Spinal cord (tissue), 10 donors: Measurements from ENCODE around the gene ATAD3B. TPM values are rescaled to one million over a fixed set of nuclear protein-coding genes. Genes with fewer than 3 reads are reported as not detected.

Experiments
- DNase-seq, 6 donors: peaks; one replicate each; pipeline versions ENCODE4 v3.0.0 to v3.0.0-alpha.2; 2013 to 2015; ENCODE audit warnings: low spot score in 6 of 6, low read depth in 4 of 6
- H3K27ac ChIP-seq: one replicate; pipeline ENCODE4 v1.5.1; 2013; ENCODE audit warnings: low read depth, low read length, control low read depth
- H3K27me3 ChIP-seq: one replicate; pipeline ENCODE4 v1.6.1; 2013; ENCODE audit warnings: low read length; ENCODE audit not compliant: control insufficient read depth, insufficient read depth
- H3K36me3 ChIP-seq: one replicate; pipeline ENCODE4 v1.6.1; 2013; ENCODE audit warnings: low read length; ENCODE audit not compliant: control insufficient read depth, insufficient read depth
- H3K4me1 ChIP-seq: one replicate; pipeline ENCODE4 v1.6.1; 2013; ENCODE audit warnings: low read length; ENCODE audit not compliant: control insufficient read depth, insufficient read depth
- H3K4me3 ChIP-seq: one replicate; pipeline ENCODE4 v1.5.1; 2013; ENCODE audit warnings: low read depth, low read length, control low read depth
- H3K9me3 ChIP-seq: one replicate; pipeline ENCODE4 v1.6.1; 2013; ENCODE audit warnings: low read length; ENCODE audit not compliant: control insufficient read depth, insufficient read depth
- WGBS: methylation state at CpG from one replicate; pipeline ENCODE4 v1.1.5; 2013; ENCODE audit warnings: missing lambda C conversion rate; ENCODE audit not compliant: insufficient coverage; 5-methylcytosine and 5-hydroxymethylcytosine counted together
- polyA plus RNA-seq, 2 donors: library from polyadenylated mRNA; unstranded; fragments of 120-200 nt; gene quantifications; one replicate each; pipeline ENCODE4 v1.2.1, GENCODE V29; 2013; ENCODE audit not compliant: insufficient read length in 2 of 2
- total RNA-seq, 2 donors: library from RNA; depleted of rRNA in 1 of 2; stranded (reverse); fragments of 120-200 nt in 1 of 2; fragments of >200 nt in 1 of 2; gene quantifications; one replicate each; pipeline versions ENCODE4 v1.2.3 to v1.2.4, GENCODE V29; 2013 to 2014
- donor health status: healthy.

Gene ATAD3B
- total and polyA plus RNA-seq, 4 donors, result 9.8 to 37.8 (median 19.1) TPM

GRCh38 chr1:1541956-1542765 lies 70.6 kb downstream of the ATAD3B start:
- Histone ChIP-seq H3K27ac (no peak overlapping the region), H3K9me3 (no peaks in the 10 kb centered on the region), H3K4me3 (no peak overlapping the region), H3K36me3 (peaks cover 82% of the 10 kb centered on the region), H3K27me3 (no peaks in the 10 kb centered on the region), H3K4me1 (peaks cover 28% of the 10 kb centered on the region)
- DNase-seq, result no peak
- 85% methylated on average over 32 of the region's 37 CpGs for WGBS

DNA sequence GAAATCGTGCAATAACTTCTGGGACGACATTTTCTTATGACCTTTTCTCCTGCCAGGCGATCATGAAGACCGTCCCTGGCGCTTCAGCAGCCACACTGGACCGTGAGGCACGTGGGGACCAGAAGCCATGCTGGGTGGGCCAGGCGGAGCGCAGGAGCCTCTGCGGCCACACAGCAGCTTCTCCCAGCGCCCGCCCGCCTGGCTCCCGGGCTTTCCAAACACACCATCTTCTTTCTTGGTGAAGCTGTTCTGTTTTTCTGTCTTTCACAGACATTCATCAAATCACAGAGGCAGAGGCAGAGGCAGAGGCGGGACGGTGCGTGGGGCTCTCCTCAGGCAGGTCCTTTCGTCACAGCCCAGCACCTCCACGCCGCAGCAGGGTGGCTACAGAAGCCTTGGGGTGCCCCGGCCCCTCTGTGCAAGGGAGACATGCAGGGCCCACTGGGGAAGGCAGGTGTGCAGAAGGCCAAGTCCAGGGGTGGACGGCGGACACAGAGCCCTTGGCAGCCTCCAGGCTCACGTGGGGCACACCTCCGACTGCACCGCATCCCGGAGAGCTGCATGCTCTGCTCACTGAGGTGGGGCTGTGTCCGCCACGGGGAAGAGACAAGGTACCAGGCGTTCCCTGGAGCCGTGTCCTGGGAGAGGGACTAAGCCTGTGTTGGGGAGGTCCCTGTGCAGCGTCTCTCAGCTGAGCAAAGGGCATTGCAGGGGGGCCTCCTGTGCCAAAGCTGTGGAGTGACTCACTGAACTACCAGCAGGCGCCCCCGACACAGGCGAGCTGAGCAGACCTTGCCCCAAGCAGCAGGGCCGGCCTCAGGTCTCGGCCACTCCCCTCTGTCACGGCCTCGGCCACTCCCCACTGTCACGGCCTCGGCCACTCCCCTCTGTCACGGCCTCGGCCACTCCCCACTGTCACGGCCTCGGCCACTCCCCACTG lies 71.5 kb downstream of the ATAD3B start:
- Histone ChIP-seq H3K4me3 (no peak overlapping the region), H3K4me1 (peaks cover 28% of the 10 kb centered on the region), H3K36me3 (peaks cover 82% of the 10 kb centered on the region), H3K27ac (no peak overlapping the region), H3K27me3 (no peaks in the 10 kb centered on the region), H3K9me3 (no peaks in the 10 kb centered on the region)
- WGBS, result 90% methylated on average over 39 of the region's 45 CpGs
- no peak for DNase-seq

DNA sequence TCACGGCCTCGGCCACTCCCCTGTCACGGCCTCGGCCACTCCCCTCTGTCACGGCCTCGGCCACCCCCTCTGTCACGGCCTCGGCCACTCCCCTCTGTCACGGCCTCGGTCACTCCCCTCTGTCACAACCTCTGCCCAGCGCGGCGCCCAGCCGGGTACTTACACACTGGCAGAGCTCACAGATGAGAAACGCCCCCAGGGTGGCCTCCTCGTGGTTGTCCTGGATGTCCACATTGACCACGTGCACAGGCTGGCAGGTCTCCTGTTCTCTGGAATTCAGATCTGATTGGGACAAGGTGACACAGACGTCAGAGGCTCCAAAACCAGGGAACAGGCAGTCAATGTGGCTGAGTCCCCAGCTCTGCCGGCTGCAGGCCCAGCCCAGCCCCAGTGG lies 72.1 kb downstream of the ATAD3B start:
- H3K27me3 ChIP-seq, result no peaks in the 10 kb centered on the region
- DNase-seq, result no peak
- H3K9me3 ChIP-seq, result no peaks in the 10 kb centered on the region
- H3K36me3 ChIP-seq, result peaks cover 82% of the 10 kb centered on the region
- WGBS, result 89% methylated on average over 19 of the region's 19 CpGs
- peaks cover 22% of the 10 kb centered on the region for H3K4me1 ChIP-seq
- no peak overlapping the region for H3K27ac ChIP-seq
- H3K4me3 ChIP-seq, result no peak overlapping the region

- Histone ChIP-seq H3K36me3 (peaks cover 75% of the 10 kb centered on the region), H3K27me3 (no peaks in the 10 kb centered on the region), H3K9me3 (no peaks in the 10 kb centered on the region), H3K4me3 (no peak overlapping the region), H3K4me1 (peaks cover 15% of the 10 kb centered on the region), H3K27ac (no peak overlapping the region)
- WGBS, result 95% methylated on average over 8 of the region's 10 CpGs
- DNase-seq, result no peak
These were observed 73.0 kb downstream of the ATAD3B start for GRCh38 chr1:1544544-1544943.

Other genes starting within 250 kb of the ATAD3B start
- 10 to 100 TPM; 31.0 to 86.7 TPM for gene SDF4, start 239.8 kb upstream of the ATAD3B start, total RNA-seq
- gene SDF4, start 239.8 kb upstream of the ATAD3B start, polyA plus RNA-seq, result 100 to 1,000 TPM; 125 to 160 TPM
- 10 to 100 TPM; 11.5 to 30.4 TPM for gene B3GALT6, start 239.5 kb upstream of the ATAD3B start, total RNA-seq
- gene B3GALT6, start 239.5 kb upstream of the ATAD3B start, polyA plus RNA-seq, result 10 to 100 TPM; 39.7 to 40.1 TPM
- 10 to 100 TPM in 1 of 2 donors, 1 to 10 TPM in 1; 2.7 to 10.4 TPM for gene C1QTNF12, start 225.0 kb upstream of the ATAD3B start, total RNA-seq
- 1 to 10 TPM; 1.4 to 5.7 TPM for gene C1QTNF12, start 225.0 kb upstream of the ATAD3B start, polyA plus RNA-seq
- 10 to 100 TPM; 26.4 to 42.4 TPM for gene UBE2J2, start 197.9 kb upstream of the ATAD3B start, total RNA-seq
- gene UBE2J2, start 197.9 kb upstream of the ATAD3B start, polyA plus RNA-seq, result 10 to 100 TPM; 65.6 to 82.9 TPM
- gene SCNN1D, start 191.3 kb upstream of the ATAD3B start, total RNA-seq, result 10 to 100 TPM in 1 of 2 donors, 1 to 10 TPM in 1; 2.2 to 10.3 TPM
- gene SCNN1D, start 191.3 kb upstream of the ATAD3B start, polyA plus RNA-seq, result 10 to 100 TPM; 16.8 to 24.5 TPM
- 10 to 100 TPM; 58.7 to 70.6 TPM for gene ACAP3, start 163.8 kb upstream of the ATAD3B start, total RNA-seq
- gene ACAP3, start 163.8 kb upstream of the ATAD3B start, polyA plus RNA-seq, result 100 to 1,000 TPM; 222 to 265 TPM
- 10 to 100 TPM in 1 of 2 donors, 1 to 10 TPM in 1; 6.2 to 14.2 TPM for gene PUSL1, start 163.2 kb upstream of the ATAD3B start, total RNA-seq
- gene PUSL1, start 163.2 kb upstream of the ATAD3B start, polyA plus RNA-seq, result 10 to 100 TPM; 16.0 to 17.7 TPM
- 10 to 100 TPM; 39.8 to 82.5 TPM for gene INTS11, start 147.1 kb upstream of the ATAD3B start, total RNA-seq
- 100 to 1,000 TPM; 146 to 206 TPM for gene INTS11, start 147.1 kb upstream of the ATAD3B start, polyA plus RNA-seq
- gene CPTP, start 147.0 kb upstream of the ATAD3B start, total RNA-seq, result 10 to 100 TPM in 1 of 2 donors, 1 to 10 TPM in 1; 9.6 to 18.8 TPM
- 10 to 100 TPM; 31.8 to 32.0 TPM for gene CPTP, start 147.0 kb upstream of the ATAD3B start, polyA plus RNA-seq
- gene TAS1R3, start 140.5 kb upstream of the ATAD3B start, total RNA-seq, result under 1 TPM; 0.10 to 0.44 TPM
- gene TAS1R3, start 140.5 kb upstream of the ATAD3B start, polyA plus RNA-seq, result under 1 TPM; 0.86 to 0.98 TPM
- 10 to 100 TPM; 35.7 to 68.7 TPM for gene DVL1, start 122.3 kb upstream of the ATAD3B start, total RNA-seq
- gene DVL1, start 122.3 kb upstream of the ATAD3B start, polyA plus RNA-seq, result 10 to 100 TPM; 82.7 to 87.1 TPM
- gene MXRA8, start 113.2 kb upstream of the ATAD3B start, total RNA-seq, result 100 to 1,000 TPM in 1 of 2 donors, 10 to 100 TPM in 1; 40.6 to 212 TPM
- gene MXRA8, start 113.2 kb upstream of the ATAD3B start, polyA plus RNA-seq, result 100 to 1,000 TPM in 1 of 2 donors, 10 to 100 TPM in 1; 48.1 to 106 TPM
- 100 to 1,000 TPM in 1 of 2 donors, 10 to 100 TPM in 1; 41.4 to 105 TPM for gene AURKAIP1, start 96.6 kb upstream of the ATAD3B start, total RNA-seq
- gene AURKAIP1, start 96.6 kb upstream of the ATAD3B start, polyA plus RNA-seq, result 100 to 1,000 TPM; 124 to 130 TPM
- gene CCNL2, start 72.4 kb upstream of the ATAD3B start, total RNA-seq, result 100 to 1,000 TPM; 148 to 178 TPM
- gene CCNL2, start 72.4 kb upstream of the ATAD3B start, polyA plus RNA-seq, result 100 to 1,000 TPM; 214 to 303 TPM
- gene MRPL20, start 64.5 kb upstream of the ATAD3B start, total RNA-seq, result 100 to 1,000 TPM in 1 of 2 donors, 10 to 100 TPM in 1; 56.9 to 117 TPM
- 100 to 1,000 TPM; 108 to 119 TPM for gene MRPL20, start 64.5 kb upstream of the ATAD3B start, polyA plus RNA-seq
- 1 to 10 TPM; 1.8 to 6.7 TPM for gene ANKRD65, start 50.5 kb upstream of the ATAD3B start, total RNA-seq
- 10 to 100 TPM; 10.6 to 10.8 TPM for gene ANKRD65, start 50.5 kb upstream of the ATAD3B start, polyA plus RNA-seq
- 10 to 100 TPM; 11.4 to 34.5 TPM for gene VWA1, start 36.1 kb upstream of the ATAD3B start, total RNA-seq
- 10 to 100 TPM; 53.0 to 67.0 TPM for gene VWA1, start 36.1 kb upstream of the ATAD3B start, polyA plus RNA-seq
- under 1 TPM; 0.10 to 0.72 TPM for gene ATAD3C, start 22.1 kb upstream of the ATAD3B start, total RNA-seq
- 1 to 10 TPM in 1 of 2 donors, under 1 TPM in 1; 0.68 to 2.3 TPM for gene ATAD3C, start 22.1 kb upstream of the ATAD3B start, polyA plus RNA-seq
- 10 to 100 TPM in 1 of 2 donors, 1 to 10 TPM in 1; 9.0 to 22.0 TPM for gene ATAD3A, start 40.4 kb downstream of the ATAD3B start, total RNA-seq
- gene ATAD3A, start 40.4 kb downstream of the ATAD3B start, polyA plus RNA-seq, result 10 to 100 TPM; 33.0 to 45.7 TPM
- 10 to 100 TPM; 10.2 to 12.3 TPM for gene TMEM240, start 68.9 kb downstream of the ATAD3B start, total RNA-seq
- gene TMEM240, start 68.9 kb downstream of the ATAD3B start, polyA plus RNA-seq, result 10 to 100 TPM; 43.5 to 47.7 TPM
- 10 to 100 TPM; 42.1 to 54.3 TPM for gene SSU72, start 103.1 kb downstream of the ATAD3B start, total RNA-seq
- 100 to 1,000 TPM; 112 to 121 TPM for gene SSU72, start 103.1 kb downstream of the ATAD3B start, polyA plus RNA-seq
- 1 to 10 TPM; 4.8 to 6.0 TPM for gene FNDC10, start 128.4 kb downstream of the ATAD3B start, total RNA-seq
- gene FNDC10, start 128.4 kb downstream of the ATAD3B start, polyA plus RNA-seq, result 10 to 100 TPM; 43.6 to 44.0 TPM
- gene MIB2, start 143.7 kb downstream of the ATAD3B start, total RNA-seq, result 10 to 100 TPM; 27.0 to 72.2 TPM
- gene MIB2, start 143.7 kb downstream of the ATAD3B start, polyA plus RNA-seq, result 100 to 1,000 TPM in 1 of 2 donors, 10 to 100 TPM in 1; 83.3 to 100 TPM
- 10 to 100 TPM in 1 of 2 donors, 1 to 10 TPM in 1; 5.9 to 13.2 TPM for gene MMP23B, start 160.4 kb downstream of the ATAD3B start, total RNA-seq
- gene MMP23B, start 160.4 kb downstream of the ATAD3B start, polyA plus RNA-seq, result 1 to 10 TPM; 2.6 to 8.5 TPM
- 10 to 100 TPM in 1 of 2 donors, 1 to 10 TPM in 1; 7.0 to 14.8 TPM for gene CDK11B, start 187.2 kb downstream of the ATAD3B start, total RNA-seq
- 10 to 100 TPM; 44.4 to 44.5 TPM for gene CDK11B, start 187.2 kb downstream of the ATAD3B start, polyA plus RNA-seq
- 10 to 100 TPM; 46.2 to 49.9 TPM for gene SLC35E2B, start 221.0 kb downstream of the ATAD3B start, total RNA-seq
- gene SLC35E2B, start 221.0 kb downstream of the ATAD3B start, polyA plus RNA-seq, result 100 to 1,000 TPM in 1 of 2 donors, 10 to 100 TPM in 1; 91.9 to 123 TPM